HEK293 (cell line): ENCODE data around the gene PTBP1.

Experiments used
- GLI2 ChIP-seq: fragments of 450-650 bp; formaldehyde crosslinking; IDR thresholded peaks from 2 replicates; pipeline ENCODE4; 2017; ENCODE audit warnings: missing biosample characterization, missing genetic modification characterization, low read depth, borderline replicate concordance
- MYNN ChIP-seq: fragments of 450-650 bp; formaldehyde crosslinking; IDR thresholded peaks from 2 replicates; pipeline ENCODE4 v1.5.1; 2016; ENCODE audit warnings: missing biosample characterization, missing genetic modification characterization, borderline replicate concordance
- ZNF138 ChIP-seq: fragments of 450-650 bp; formaldehyde crosslinking; IDR thresholded peaks from 2 replicates; pipeline ENCODE4 v1.5.1; 2016; ENCODE audit warnings: missing biosample characterization, missing genetic modification characterization, borderline replicate concordance
- ZNF19 ChIP-seq: fragments of 450-650 bp; formaldehyde crosslinking; IDR thresholded peaks from 2 replicates; pipeline ENCODE4; 2016; ENCODE audit warnings: missing biosample characterization, missing genetic modification characterization, low read depth
- ZNF274 ChIP-seq, 2 experiments: fragments of 200-500 bp in 1 of 2; fragments of 450-650 bp in 1 of 2; sonication (Bioruptor generic) in 1 of 2; formaldehyde crosslinking in 1 of 2; IDR thresholded peaks; 2 replicates each; pipeline versions ENCODE4 v1.5.1 to v1.6.1; 2014 to 2016; ENCODE audit warnings: borderline replicate concordance in 1 of 2, inconsistent platforms in 1 of 2, low read length in 1 of 2, missing biosample characterization in 1 of 2, missing genetic modification characterization in 1 of 2
- ZNF302 ChIP-seq: fragments of 450-650 bp; formaldehyde crosslinking; IDR thresholded peaks from 2 replicates; pipeline ENCODE4 v1.5.1; 2016; ENCODE audit warnings: missing biosample characterization, missing genetic modification characterization, low read depth
- ZNF610 ChIP-seq: fragments of 450-650 bp; formaldehyde crosslinking; IDR thresholded peaks from 2 replicates; pipeline ENCODE4 v1.5.1; 2016; ENCODE audit warnings: missing biosample characterization, missing genetic modification characterization, borderline replicate concordance
- ZNF707 ChIP-seq: fragments of 450-650 bp; formaldehyde crosslinking; IDR thresholded peaks from 2 replicates; pipeline ENCODE4 v1.5.1; 2016; ENCODE audit warnings: missing biosample characterization, missing genetic modification characterization
- ZSCAN30 ChIP-seq: fragments of 450-650 bp; IDR thresholded peaks from 2 replicates; pipeline ENCODE4 v1.5.1; 2018; ENCODE audit warnings: missing biosample characterization, mild to moderate bottlenecking, missing genetic modification characterization, moderate library complexity
- TF ChIP-seq, protein P1 (sequence below): fragments of 450-650 bp; formaldehyde crosslinking; IDR thresholded peaks from 2 replicates; pipeline ENCODE4 v1.5.1; 2016; ENCODE audit warnings: missing biosample characterization, missing genetic modification characterization
- TF ChIP-seq, protein P2 (sequence below): fragments of 450-650 bp; formaldehyde crosslinking; IDR thresholded peaks from 2 replicates; pipeline ENCODE4 v1.5.1; 2016; ENCODE audit warnings: missing biosample characterization, missing genetic modification characterization
- TF ChIP-seq, protein P3 (sequence below): fragments of 450-650 bp; formaldehyde crosslinking; IDR thresholded peaks from 2 replicates; pipeline ENCODE4 v1.5.1; 2016; ENCODE audit warnings: missing biosample characterization, missing genetic modification characterization
- TF ChIP-seq, protein P4 (sequence below): fragments of 450-650 bp; formaldehyde crosslinking; IDR thresholded peaks from 2 replicates; pipeline ENCODE4 v1.5.1; 2016; ENCODE audit warnings: missing biosample characterization, missing genetic modification characterization, borderline replicate concordance

DNA sequence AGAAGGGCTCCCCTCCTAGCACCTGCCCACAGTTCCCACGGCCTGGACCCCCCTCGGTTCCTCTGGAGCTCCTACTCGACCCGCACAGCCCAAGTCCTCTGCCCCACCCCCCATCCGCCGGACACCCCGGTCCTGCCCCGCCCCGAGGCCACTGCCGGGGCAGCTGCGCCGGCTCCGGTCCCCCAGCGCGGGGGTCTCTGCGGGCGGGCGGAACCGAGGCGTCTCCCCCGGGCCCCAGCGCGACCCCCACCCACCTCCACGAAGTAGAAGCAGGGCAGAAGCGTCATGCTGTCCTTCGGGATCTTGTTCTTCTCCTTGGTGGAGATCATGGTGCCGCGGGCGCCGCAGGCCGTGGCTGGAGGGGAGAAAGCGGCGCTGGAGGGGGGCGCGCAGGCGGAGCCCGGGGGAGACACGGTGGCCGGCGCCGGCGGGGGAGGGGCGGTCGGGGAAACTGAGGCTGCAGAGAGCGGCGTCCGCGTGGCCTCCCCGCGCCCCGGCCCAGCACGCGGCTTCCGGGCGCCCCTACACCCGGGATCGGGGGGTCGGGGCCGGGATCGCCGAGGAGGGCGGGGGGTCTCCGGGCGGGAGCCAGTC lies 24.1 kb downstream of the PTBP1 start:
- TF ChIP-seq, protein P1, sequence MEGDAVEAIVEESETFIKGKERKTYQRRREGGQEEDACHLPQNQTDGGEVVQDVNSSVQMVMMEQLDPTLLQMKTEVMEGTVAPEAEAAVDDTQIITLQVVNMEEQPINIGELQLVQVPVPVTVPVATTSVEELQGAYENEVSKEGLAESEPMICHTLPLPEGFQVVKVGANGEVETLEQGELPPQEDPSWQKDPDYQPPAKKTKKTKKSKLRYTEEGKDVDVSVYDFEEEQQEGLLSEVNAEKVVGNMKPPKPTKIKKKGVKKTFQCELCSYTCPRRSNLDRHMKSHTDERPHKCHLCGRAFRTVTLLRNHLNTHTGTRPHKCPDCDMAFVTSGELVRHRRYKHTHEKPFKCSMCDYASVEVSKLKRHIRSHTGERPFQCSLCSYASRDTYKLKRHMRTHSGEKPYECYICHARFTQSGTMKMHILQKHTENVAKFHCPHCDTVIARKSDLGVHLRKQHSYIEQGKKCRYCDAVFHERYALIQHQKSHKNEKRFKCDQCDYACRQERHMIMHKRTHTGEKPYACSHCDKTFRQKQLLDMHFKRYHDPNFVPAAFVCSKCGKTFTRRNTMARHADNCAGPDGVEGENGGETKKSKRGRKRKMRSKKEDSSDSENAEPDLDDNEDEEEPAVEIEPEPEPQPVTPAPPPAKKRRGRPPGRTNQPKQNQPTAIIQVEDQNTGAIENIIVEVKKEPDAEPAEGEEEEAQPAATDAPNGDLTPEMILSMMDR: no peak
- TF ChIP-seq, protein P2, sequence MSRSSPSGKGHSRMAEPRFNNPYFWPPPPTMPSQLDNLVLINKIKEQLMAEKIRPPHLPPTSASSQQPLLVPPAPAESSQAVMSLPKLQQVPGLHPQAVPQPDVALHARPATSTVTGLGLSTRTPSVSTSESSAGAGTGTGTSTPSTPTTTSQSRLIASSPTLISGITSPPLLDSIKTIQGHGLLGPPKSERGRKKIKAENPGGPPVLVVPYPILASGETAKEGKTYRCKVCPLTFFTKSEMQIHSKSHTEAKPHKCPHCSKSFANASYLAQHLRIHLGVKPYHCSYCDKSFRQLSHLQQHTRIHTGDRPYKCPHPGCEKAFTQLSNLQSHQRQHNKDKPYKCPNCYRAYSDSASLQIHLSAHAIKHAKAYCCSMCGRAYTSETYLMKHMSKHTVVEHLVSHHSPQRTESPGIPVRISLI (tag by site-specific recombination): no peak
- TF ChIP-seq ZNF610 (no peak), ZNF138 (no peak), ZSCAN30 (tag by site-specific recombination) (no peak), ZNF274 (IDR thresholded peaks at IDR 0.05; ENCODE audit: low read length) (no peak), ZNF274 (tag by site-specific recombination; IDR thresholded peaks at IDR 0.05; ENCODE audit: borderline replicate concordance) (no peak), ZNF302 (tag by site-specific recombination) (no peak), ZNF707 (tag by site-specific recombination) (no peak), GLI2 (tag by site-specific recombination) (no peak), ZNF19 (tag by site-specific recombination) (no peak), MYNN (tag by site-specific recombination) (no peak)
- TF ChIP-seq, protein P3, sequence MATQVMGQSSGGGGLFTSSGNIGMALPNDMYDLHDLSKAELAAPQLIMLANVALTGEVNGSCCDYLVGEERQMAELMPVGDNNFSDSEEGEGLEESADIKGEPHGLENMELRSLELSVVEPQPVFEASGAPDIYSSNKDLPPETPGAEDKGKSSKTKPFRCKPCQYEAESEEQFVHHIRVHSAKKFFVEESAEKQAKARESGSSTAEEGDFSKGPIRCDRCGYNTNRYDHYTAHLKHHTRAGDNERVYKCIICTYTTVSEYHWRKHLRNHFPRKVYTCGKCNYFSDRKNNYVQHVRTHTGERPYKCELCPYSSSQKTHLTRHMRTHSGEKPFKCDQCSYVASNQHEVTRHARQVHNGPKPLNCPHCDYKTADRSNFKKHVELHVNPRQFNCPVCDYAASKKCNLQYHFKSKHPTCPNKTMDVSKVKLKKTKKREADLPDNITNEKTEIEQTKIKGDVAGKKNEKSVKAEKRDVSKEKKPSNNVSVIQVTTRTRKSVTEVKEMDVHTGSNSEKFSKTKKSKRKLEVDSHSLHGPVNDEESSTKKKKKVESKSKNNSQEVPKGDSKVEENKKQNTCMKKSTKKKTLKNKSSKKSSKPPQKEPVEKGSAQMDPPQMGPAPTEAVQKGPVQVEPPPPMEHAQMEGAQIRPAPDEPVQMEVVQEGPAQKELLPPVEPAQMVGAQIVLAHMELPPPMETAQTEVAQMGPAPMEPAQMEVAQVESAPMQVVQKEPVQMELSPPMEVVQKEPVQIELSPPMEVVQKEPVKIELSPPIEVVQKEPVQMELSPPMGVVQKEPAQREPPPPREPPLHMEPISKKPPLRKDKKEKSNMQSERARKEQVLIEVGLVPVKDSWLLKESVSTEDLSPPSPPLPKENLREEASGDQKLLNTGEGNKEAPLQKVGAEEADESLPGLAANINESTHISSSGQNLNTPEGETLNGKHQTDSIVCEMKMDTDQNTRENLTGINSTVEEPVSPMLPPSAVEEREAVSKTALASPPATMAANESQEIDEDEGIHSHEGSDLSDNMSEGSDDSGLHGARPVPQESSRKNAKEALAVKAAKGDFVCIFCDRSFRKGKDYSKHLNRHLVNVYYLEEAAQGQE (tag by site-specific recombination): no peak
- TF ChIP-seq, protein P4, sequence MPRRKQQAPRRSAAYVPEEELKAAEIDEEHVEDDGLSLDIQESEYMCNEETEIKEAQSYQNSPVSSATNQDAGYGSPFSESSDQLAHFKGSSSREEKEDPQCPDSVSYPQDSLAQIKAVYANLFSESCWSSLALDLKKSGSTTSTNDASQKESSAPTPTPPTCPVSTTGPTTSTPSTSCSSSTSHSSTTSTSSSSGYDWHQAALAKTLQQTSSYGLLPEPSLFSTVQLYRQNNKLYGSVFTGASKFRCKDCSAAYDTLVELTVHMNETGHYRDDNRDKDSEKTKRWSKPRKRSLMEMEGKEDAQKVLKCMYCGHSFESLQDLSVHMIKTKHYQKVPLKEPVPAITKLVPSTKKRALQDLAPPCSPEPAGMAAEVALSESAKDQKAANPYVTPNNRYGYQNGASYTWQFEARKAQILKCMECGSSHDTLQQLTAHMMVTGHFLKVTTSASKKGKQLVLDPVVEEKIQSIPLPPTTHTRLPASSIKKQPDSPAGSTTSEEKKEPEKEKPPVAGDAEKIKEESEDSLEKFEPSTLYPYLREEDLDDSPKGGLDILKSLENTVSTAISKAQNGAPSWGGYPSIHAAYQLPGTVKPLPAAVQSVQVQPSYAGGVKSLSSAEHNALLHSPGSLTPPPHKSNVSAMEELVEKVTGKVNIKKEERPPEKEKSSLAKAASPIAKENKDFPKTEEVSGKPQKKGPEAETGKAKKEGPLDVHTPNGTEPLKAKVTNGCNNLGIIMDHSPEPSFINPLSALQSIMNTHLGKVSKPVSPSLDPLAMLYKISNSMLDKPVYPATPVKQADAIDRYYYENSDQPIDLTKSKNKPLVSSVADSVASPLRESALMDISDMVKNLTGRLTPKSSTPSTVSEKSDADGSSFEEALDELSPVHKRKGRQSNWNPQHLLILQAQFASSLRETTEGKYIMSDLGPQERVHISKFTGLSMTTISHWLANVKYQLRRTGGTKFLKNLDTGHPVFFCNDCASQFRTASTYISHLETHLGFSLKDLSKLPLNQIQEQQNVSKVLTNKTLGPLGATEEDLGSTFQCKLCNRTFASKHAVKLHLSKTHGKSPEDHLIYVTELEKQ: no peak
